Panc1 (cell line): ENCODE data around the gene TULP4. TPM values are rescaled to one million over a fixed set of nuclear protein-coding genes. Genes with fewer than 3 reads are reported as not detected.

ENCODE experiments used
- ATAC-seq: fragments of 200-7000 bp; cut with Tn5 transposase; 2 replicates; pipeline ENCODE4 v1.9.1; 2020; ENCODE audit warnings: mild to moderate bottlenecking, moderate library complexity
- BruUV-seq: library from RNA; stranded (reverse); fragments of 400-500 nt; replicated peaks from 2 replicates; lab custom pipeline; 2021; lab: Mats Ljungman, UMichigan
- CTCF ChIA-PET: fragments of 300-600 bp; sonication (Branson Sonifier 250); formaldehyde crosslinking; loops from one replicate; lab custom pipeline; 2022; ENCODE audit warnings: antibody characterized with exemption; lab: Charles Lee
- POLR2A ChIA-PET: fragments of 300-600 bp; sonication (Branson Sonifier 250); formaldehyde crosslinking; loops from one replicate; lab custom pipeline; 2022; ENCODE audit warnings: antibody characterized with exemption; lab: Charles Lee
- DNase-seq: peaks from one replicate; pipeline ENCODE4 v3.0.0-alpha.2; 2010; ENCODE audit warnings: low read depth, low spot score
- H3K27ac ChIP-seq: 2 replicates; pipeline ENCODE4 v1.5.1; 2011; ENCODE audit warnings: mild to moderate bottlenecking, low read length, inconsistent platforms
- H3K27me3 ChIP-seq: fragments of 200-500 bp; sonication (Bioruptor generic); 2 replicates; pipeline ENCODE4 v1.6.0; 2014; ENCODE audit warnings: low read length, inconsistent platforms; ENCODE audit not compliant: control insufficient read depth, insufficient read depth
- H3K36me3 ChIP-seq: fragments of 200-500 bp; sonication (Bioruptor generic); 2 replicates; pipeline ENCODE4 v1.5.1; 2014; ENCODE audit warnings: inconsistent platforms, mild to moderate bottlenecking, low read length, moderate library complexity; ENCODE audit not compliant: control insufficient read depth, insufficient read depth
- H3K4me1 ChIP-seq: 2 replicates; pipeline ENCODE4 v1.5.1; 2011; ENCODE audit warnings: inconsistent platforms, mild to moderate bottlenecking, low read length, moderate library complexity; ENCODE audit not compliant: control insufficient read depth, insufficient read depth
- H3K4me3 ChIP-seq, 2 experiments: 2 replicates each; pipeline ENCODE4 v1.5.1; 2011 to 2012; ENCODE audit warnings: low read depth in 2 of 2, low read length in 2 of 2, mild to moderate bottlenecking in 2 of 2, inconsistent platforms in 1 of 2, moderate library complexity in 1 of 2
- H3K9me3 ChIP-seq: fragments of 200-500 bp; sonication (Bioruptor generic); 2 replicates; pipeline ENCODE4 v1.5.1; 2014; ENCODE audit warnings: low read depth, mild to moderate bottlenecking, inconsistent platforms, low read length, moderate library complexity; ENCODE audit not compliant: control insufficient read depth, insufficient read depth
- CTCF ChIP-seq: fragments of 450-650 bp; IDR thresholded peaks from 2 replicates; pipeline ENCODE4 v1.5.1; 2017; ENCODE audit warnings: mild to moderate bottlenecking
- POLR2AphosphoS5 ChIP-seq: IDR thresholded peaks from 2 replicates; pipeline ENCODE4 v1.6.1; 2012; ENCODE audit warnings: mild to moderate bottlenecking, low read depth, low read length, moderate library complexity
- REST ChIP-seq, 2 experiments: IDR thresholded peaks; 2 replicates each; pipeline ENCODE4 v1.6.1; 2011 to 2012; ENCODE audit warnings: low read depth in 2 of 2, control low read depth in 1 of 2, low read length in 1 of 2, mild to moderate bottlenecking in 1 of 2, moderate library complexity in 1 of 2; ENCODE audit not compliant: insufficient read depth in 1 of 2
- SIN3A ChIP-seq: IDR thresholded peaks from 2 replicates; pipeline ENCODE4 v1.6.1; 2012; ENCODE audit warnings: low read depth, mild to moderate bottlenecking, low read length, moderate library complexity, borderline replicate concordance; ENCODE audit not compliant: insufficient read depth
- TCF7L2 ChIP-seq: IDR thresholded peaks from 2 replicates; pipeline ENCODE4 v1.6.1; 2011; ENCODE audit warnings: mild to moderate bottlenecking, low read depth, low read length, inconsistent platforms
- in situ Hi-C: cut with HindIII; loops from 2 replicates; pipeline ENCODE4 v1.10.0; 2016; ENCODE audit warnings: low sequenced_read_pairs, low pct_unique_long_range_greater_than_20kb
- intact Hi-C: fragments of 100-400 bp; cut with micrococcal nuclease; formaldehyde crosslinking; loops from one replicate; pipeline ENCODE4 v1.10.0; 2022; ENCODE audit not compliant: unreplicated experiment
- total RNA-seq: library from RNA; stranded (reverse); gene quantifications from one replicate; pipeline ENCODE4 v1.2.1, GENCODE V29; 2021; ENCODE audit not compliant: unreplicated experiment

The TULP4 gene
- total RNA-seq, 1 experiment from 2014 or later, result 105 TPM

- Histone ChIP-seq H3K27ac (no peak overlapping the region), H3K9me3 (no peaks in the 10 kb centered on the region), H3K4me3 (no peak overlapping the region), H3K36me3 (no peaks in the 10 kb centered on the region), H3K4me1 (no peaks in the 10 kb centered on the region), H3K27me3 (no peaks in the 10 kb centered on the region)
- no peak for DNase-seq
- CTCF ChIA-PET, result no interaction called here
- POLR2A ChIA-PET, result no interaction called here
- no peak for TF ChIP-seq SIN3A
- no peak for TF ChIP-seq CTCF
- TF ChIP-seq TCF7L2, result no peak
- TF ChIP-seq POLR2AphosphoS5, result no peak
- no peak for TF ChIP-seq REST (IDR thresholded peaks at IDR 0.05; ENCODE audit: insufficient read depth in 1 of 2, low read depth in 2 of 2, low read length in 1 of 2)
- BruUV-seq, result no TSS peak
- intact Hi-C loops (no loop called here), in situ Hi-C loops (no loop called here)
- no peak for ATAC-seq
Measured at GRCh38 chr6:158358450-158359077, 46.3 kb downstream of the TULP4 start.

- no TSS peak for BruUV-seq
- CTCF ChIA-PET, result no interaction called here
- POLR2A ChIA-PET, result interaction anchor here (0.6 kb wide), 1 partner anchor 80 kb away, joined by 8 read pairs; no protein-coding TSS in a partner anchor
Measured at GRCh38 chr6:158361068-158361467, 48.8 kb downstream of the TULP4 start.

More at GRCh38 chr6:158361068-158361467, 48.8 kb downstream of the TULP4 start:
- Histone ChIP-seq H3K36me3 (no peaks in the 10 kb centered on the region), H3K27me3 (no peaks in the 10 kb centered on the region), H3K27ac (no peak overlapping the region), H3K9me3 (no peaks in the 10 kb centered on the region), H3K4me1 (no peaks in the 10 kb centered on the region), H3K4me3 (no peak overlapping the region)
- in situ Hi-C loops, result no loop called here
- intact Hi-C loops, result no loop called here
- TF ChIP-seq REST (IDR thresholded peaks at IDR 0.05; ENCODE audit: insufficient read depth in 1 of 2, low read depth in 2 of 2, low read length in 1 of 2), result no peak
- TF ChIP-seq TCF7L2, result no peak
- TF ChIP-seq SIN3A, result no peak
- TF ChIP-seq CTCF, result no peak
- no peak for TF ChIP-seq POLR2AphosphoS5
- DNase-seq (no peak), ATAC-seq (no peak)
